Hepatocyte (in vitro differentiated cells): ENCODE results near the gene STARD8. TPM values are rescaled to one million over a fixed set of nuclear protein-coding genes. Genes with fewer than 3 reads are reported as not detected.
"Not testable (repeated sequence)": the region's sequence is repeated elsewhere in the genome, so short reads cannot be mapped to it uniquely, and the experiment has no call there.

Experiments used
- DNase-seq: peaks from one replicate; pipeline ENCODE4 v3.0.0-alpha.2; 2016; ENCODE audit warnings: low spot score
- H2AFZ ChIP-seq: fragments of 200-600 bp; sonication (generic); 2 replicates; pipeline ENCODE4 v1.6.0; 2016; ENCODE audit warnings: antibody characterized with exemption, mild to moderate bottlenecking
- H3K27ac ChIP-seq: fragments of 200-600 bp; sonication (generic); 2 replicates; pipeline ENCODE4 v1.5.1; 2016; ENCODE audit warnings: mild to moderate bottlenecking
- H3K27me3 ChIP-seq: fragments of 200-600 bp; sonication (generic); 2 replicates; pipeline ENCODE4 v1.6.1; 2016
- H3K36me3 ChIP-seq: fragments of 200-600 bp; sonication (generic); replicated peaks from 2 replicates; pipeline ENCODE4 v1.5.1; 2016; ENCODE audit warnings: low read depth; ENCODE audit not compliant: insufficient read depth
- H3K4me1 ChIP-seq: fragments of 200-600 bp; sonication (generic); 2 replicates; pipeline ENCODE4 v1.5.1; 2016; ENCODE audit warnings: mild to moderate bottlenecking, moderate library complexity; ENCODE audit not compliant: insufficient read depth
- H3K4me2 ChIP-seq: fragments of 200-600 bp; sonication (generic); 2 replicates; pipeline ENCODE4 v1.6.0; 2016
- H3K4me3 ChIP-seq: fragments of 200-600 bp; sonication (generic); 2 replicates; pipeline ENCODE4 v1.5.1; 2016; ENCODE audit warnings: mild to moderate bottlenecking
- H3K79me2 ChIP-seq: fragments of 200-600 bp; sonication (generic); 2 replicates; pipeline ENCODE4 v1.6.0; 2017; ENCODE audit warnings: mild to moderate bottlenecking
- H3K9me2 ChIP-seq: fragments of 200-600 bp; sonication (generic); replicated peaks from 2 replicates; pipeline ENCODE4 v1.6.0; 2017; ENCODE audit warnings: mild to moderate bottlenecking; ENCODE audit not compliant: insufficient read depth
- H3K9me3 ChIP-seq: fragments of 200-600 bp; sonication (generic); 2 replicates; pipeline ENCODE4 v1.5.1; 2016; ENCODE audit warnings: low read depth, mild to moderate bottlenecking
- H4K20me1 ChIP-seq: fragments of 200-600 bp; sonication (generic); 2 replicates; pipeline ENCODE4 v1.6.0; 2016; ENCODE audit warnings: mild to moderate bottlenecking; ENCODE audit not compliant: insufficient read depth, poor library complexity, severe bottlenecking
- EZH2 ChIP-seq: fragments of 200-600 bp; sonication (generic); IDR thresholded peaks from 2 replicates; pipeline ENCODE4 v1.6.1; 2016; ENCODE audit warnings: antibody characterized with exemption, mild to moderate bottlenecking, borderline replicate concordance
- EZH2phosphoT487 ChIP-seq: fragments of 200-600 bp; sonication (generic); IDR thresholded peaks from one replicate; pipeline ENCODE4 v1.6.1; 2018; ENCODE audit warnings: antibody characterized with exemption, mild to moderate bottlenecking, low read depth, moderate library complexity; ENCODE audit not compliant: unreplicated experiment, severe bottlenecking
- WGBS: methylation state at CpG from one replicate; pipeline ENCODE4 v1.1.6; 2016; ENCODE audit warnings: low lambda C conversion rate; ENCODE audit errors: missing lambda C conversion rate; 5-methylcytosine and 5-hydroxymethylcytosine counted together
- polyA plus RNA-seq: library from polyadenylated mRNA; unstranded; fragments of >200 nt; fragmentation: Nextera tagmentation; extraction: Ambion mirVana; gene quantifications from 2 replicates; pipeline ENCODE4 v1.2.1, GENCODE V29; 2016
- total RNA-seq: library from RNA; depleted of rRNA; stranded (reverse); fragments of >200 nt; gene quantifications from 2 replicates; pipeline ENCODE4 v1.2.3, GENCODE V29; 2014
- TF ChIP-seq, protein P1 (sequence below): fragments of 200-600 bp; sonication (generic); IDR thresholded peaks from 2 replicates; pipeline ENCODE4 v1.5.1; 2016; ENCODE audit warnings: antibody characterized with exemption, mild to moderate bottlenecking; ENCODE audit not compliant: poor library complexity

The STARD8 gene
- total and polyA plus RNA-seq, 2 experiments from 2014 or later: 1.1 to 3.3 TPM

DNA sequence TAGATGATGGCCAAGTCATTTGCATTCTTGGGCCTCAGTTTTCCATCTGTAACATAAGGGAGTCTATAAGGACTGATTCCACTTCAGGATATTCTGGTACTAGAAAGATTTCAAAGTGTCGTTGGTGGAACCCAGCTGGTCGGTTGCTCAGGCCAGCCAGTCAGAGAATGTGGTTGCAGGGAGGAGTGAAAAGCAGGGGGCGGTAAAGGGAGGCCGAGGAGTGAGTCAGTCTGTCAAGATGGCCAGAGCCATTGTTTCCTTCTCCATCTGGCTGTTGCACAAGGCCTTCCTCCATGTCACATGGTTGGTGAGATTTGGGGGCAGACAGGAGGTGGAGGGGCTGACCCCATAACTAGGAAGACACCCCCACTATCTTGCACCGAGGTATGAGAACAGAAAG lies 38.2 kb downstream of the STARD8 start:
- Histone ChIP-seq H3K4me2 (peak overlapping the region; percentile 84), H3K4me1 (no peaks in the 10 kb centered on the region), H3K27me3 (no peaks in the 10 kb centered on the region), H2AFZ (no peak overlapping the region), H3K9me2 (no peaks in the 10 kb centered on the region), H3K9me3 (no peaks in the 10 kb centered on the region), H3K4me3 (no peak overlapping the region), H3K36me3 (no peaks in the 10 kb centered on the region), H4K20me1 (no peaks in the 10 kb centered on the region), H3K27ac (no peak overlapping the region), H3K79me2 (no peaks in the 10 kb centered on the region)
- DNase-seq: no peak
- WGBS: 62% methylated on average over 5 of the region's 5 CpGs
- TF ChIP-seq EZH2 (no peak), EZH2phosphoT487 (no peak)
- TF ChIP-seq, protein P1, sequence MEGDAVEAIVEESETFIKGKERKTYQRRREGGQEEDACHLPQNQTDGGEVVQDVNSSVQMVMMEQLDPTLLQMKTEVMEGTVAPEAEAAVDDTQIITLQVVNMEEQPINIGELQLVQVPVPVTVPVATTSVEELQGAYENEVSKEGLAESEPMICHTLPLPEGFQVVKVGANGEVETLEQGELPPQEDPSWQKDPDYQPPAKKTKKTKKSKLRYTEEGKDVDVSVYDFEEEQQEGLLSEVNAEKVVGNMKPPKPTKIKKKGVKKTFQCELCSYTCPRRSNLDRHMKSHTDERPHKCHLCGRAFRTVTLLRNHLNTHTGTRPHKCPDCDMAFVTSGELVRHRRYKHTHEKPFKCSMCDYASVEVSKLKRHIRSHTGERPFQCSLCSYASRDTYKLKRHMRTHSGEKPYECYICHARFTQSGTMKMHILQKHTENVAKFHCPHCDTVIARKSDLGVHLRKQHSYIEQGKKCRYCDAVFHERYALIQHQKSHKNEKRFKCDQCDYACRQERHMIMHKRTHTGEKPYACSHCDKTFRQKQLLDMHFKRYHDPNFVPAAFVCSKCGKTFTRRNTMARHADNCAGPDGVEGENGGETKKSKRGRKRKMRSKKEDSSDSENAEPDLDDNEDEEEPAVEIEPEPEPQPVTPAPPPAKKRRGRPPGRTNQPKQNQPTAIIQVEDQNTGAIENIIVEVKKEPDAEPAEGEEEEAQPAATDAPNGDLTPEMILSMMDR: peak; percentile 2

GRCh38 chrX:68686097-68686977 lies 38.9 kb downstream of the STARD8 start:
- no peak overlapping the region for H3K27ac ChIP-seq
- peak; percentile 47 for DNase-seq
- H3K9me2 ChIP-seq: no peaks in the 10 kb centered on the region
- no peak overlapping the region for H3K4me3 ChIP-seq
- H3K4me2 ChIP-seq: peak overlapping the region; percentile 84
- no peaks in the 10 kb centered on the region for H3K36me3 ChIP-seq
- H3K79me2 ChIP-seq: no peaks in the 10 kb centered on the region
- no peaks in the 10 kb centered on the region for H3K4me1 ChIP-seq
- H2AFZ ChIP-seq: no peak overlapping the region
- no peaks in the 10 kb centered on the region for H4K20me1 ChIP-seq
- 46% methylated on average over 49 of the region's 56 CpGs for WGBS
- TF ChIP-seq, protein P1: peak; percentile 6
- TF ChIP-seq EZH2: no peak
- H3K27me3 ChIP-seq: no peaks in the 10 kb centered on the region
- no peaks in the 10 kb centered on the region for H3K9me3 ChIP-seq

GRCh38 chrX:68688931-68689330 lies 41.5 kb downstream of the STARD8 start:
- not testable (repeated sequence) for DNase-seq, H3K4me2 ChIP-seq, H3K9me2 ChIP-seq, H3K79me2 ChIP-seq, H3K27me3 ChIP-seq, H2AFZ ChIP-seq, H4K20me1 ChIP-seq, H3K27ac ChIP-seq, H3K9me3 ChIP-seq, H3K4me3 ChIP-seq, H3K36me3 ChIP-seq, H3K4me1 ChIP-seq
- WGBS: 90% methylated on average over 2 of the region's 8 CpGs

- TF ChIP-seq EZH2phosphoT487: no peak
- TF ChIP-seq EZH2: no peak
- TF ChIP-seq, protein P1: no peak
- H3K9me3 ChIP-seq: no peaks in the 10 kb centered on the region
- H3K4me3 ChIP-seq: no peak overlapping the region
- no peak overlapping the region for H3K27ac ChIP-seq
- no peaks in the 10 kb centered on the region for H3K79me2 ChIP-seq
- H3K4me1 ChIP-seq: no peaks in the 10 kb centered on the region
- DNase-seq: no peak
- 85% methylated on average over 4 of the region's 4 CpGs for WGBS
- no peaks in the 10 kb centered on the region for H3K36me3 ChIP-seq
- H3K4me2 ChIP-seq: no peak overlapping the region
- H3K27me3 ChIP-seq: no peaks in the 10 kb centered on the region
- H2AFZ ChIP-seq: no peak overlapping the region
- no peaks in the 10 kb centered on the region for H4K20me1 ChIP-seq
- no peaks in the 10 kb centered on the region for H3K9me2 ChIP-seq
Observed at GRCh38 chrX:68690936-68691501, 43.6 kb downstream of the STARD8 start.
